Amniotic epithelial cell (primary cell): ENCODE data around the gene SENP5.
"Not testable (repeated sequence)": the region's sequence is repeated elsewhere in the genome, so short reads cannot be mapped to it uniquely, and the experiment has no call there.

Experiments
- DNase-seq: peaks from one replicate; pipeline ENCODE4 v3.0.0-alpha.2; 2010; ENCODE audit warnings: low read depth

The SENP5 gene

GRCh38 chr3:196942915-196943277 lies 75.2 kb downstream of the SENP5 start:
- DNase-seq, result peak; percentile 18

- not testable (repeated sequence) for DNase-seq
These were observed 76.5 kb downstream of the SENP5 start for GRCh38 chr3:196944037-196944790.

- no peak for DNase-seq
These were observed 79.6 kb downstream of the SENP5 start for GRCh38 chr3:196947136-196947859.

DNA sequence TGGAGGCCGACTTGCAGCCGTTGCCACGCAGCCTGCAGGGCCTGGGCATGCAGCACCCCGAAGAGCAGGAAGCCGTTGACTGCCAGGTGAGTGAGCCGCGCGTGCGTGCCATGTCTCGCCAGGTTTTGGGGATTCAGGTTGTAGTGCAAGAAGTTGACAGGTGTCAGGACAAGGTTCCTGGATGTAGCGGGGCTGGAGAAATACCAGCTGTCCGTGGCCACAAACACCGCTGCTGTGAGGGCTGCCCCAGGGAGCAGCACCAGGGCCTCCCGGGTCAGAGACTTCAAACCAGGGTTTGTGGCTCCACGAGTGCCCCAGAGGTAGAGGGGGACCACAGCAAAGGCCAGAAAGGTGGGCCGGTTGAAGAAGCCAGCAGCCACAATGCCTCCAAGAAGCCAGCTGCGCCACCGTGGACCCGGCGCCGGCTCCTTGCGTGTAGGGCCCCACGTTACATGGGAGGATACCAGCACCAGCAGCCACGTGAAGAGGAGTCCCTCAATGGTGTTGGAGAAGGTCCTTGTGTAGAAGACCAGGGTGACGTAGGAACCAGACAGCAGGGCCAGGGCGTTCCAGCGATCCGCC lies 80.2 kb downstream of the SENP5 start:
- DNase-seq, result no peak

DNA sequence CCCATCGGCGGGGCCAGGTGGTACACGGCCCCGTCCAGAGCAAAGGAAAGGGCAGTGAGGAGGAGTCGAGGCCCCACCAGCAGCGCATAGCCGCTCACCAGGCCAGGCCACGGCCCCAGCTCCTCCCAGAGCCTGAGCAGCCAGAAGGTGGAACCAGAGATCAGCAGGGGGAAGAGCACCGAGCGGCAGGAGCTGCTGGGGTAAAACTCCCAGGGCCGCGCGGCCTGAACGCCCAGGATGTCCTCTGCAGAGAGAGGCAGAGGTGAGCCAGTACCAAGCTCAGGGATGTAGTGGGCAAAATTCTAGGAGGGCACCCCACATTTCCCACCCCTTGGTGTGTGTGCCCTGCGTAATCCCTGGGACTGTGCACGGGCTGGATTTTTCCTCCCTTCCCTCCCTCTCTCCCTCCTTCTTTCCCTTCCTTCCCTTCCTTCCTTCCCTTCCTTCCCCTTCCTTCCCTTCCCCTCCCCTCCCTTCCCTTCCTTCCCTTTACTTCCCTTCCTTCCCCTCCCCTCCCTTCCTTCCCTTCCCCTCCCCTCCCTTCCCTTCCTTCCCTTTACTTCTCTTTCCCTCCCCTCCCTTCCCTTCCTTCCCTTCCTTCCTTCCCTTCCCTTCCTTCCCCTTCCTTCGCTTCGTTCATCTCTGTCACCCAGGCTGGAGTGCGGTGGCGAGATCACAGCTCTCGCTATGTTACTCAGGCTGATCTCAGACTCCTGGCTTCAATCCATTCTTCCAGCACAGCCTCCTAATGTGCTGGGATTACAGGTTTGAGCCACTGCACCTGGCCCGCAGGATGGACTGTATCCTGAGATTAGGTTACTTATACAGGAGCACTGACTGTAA lies 80.9 kb downstream of the SENP5 start:
- peak; percentile 37 for DNase-seq

- no peak for DNase-seq
These were observed 81.5 kb downstream of the SENP5 start for GRCh38 chr3:196949285-196949619.

DNA sequence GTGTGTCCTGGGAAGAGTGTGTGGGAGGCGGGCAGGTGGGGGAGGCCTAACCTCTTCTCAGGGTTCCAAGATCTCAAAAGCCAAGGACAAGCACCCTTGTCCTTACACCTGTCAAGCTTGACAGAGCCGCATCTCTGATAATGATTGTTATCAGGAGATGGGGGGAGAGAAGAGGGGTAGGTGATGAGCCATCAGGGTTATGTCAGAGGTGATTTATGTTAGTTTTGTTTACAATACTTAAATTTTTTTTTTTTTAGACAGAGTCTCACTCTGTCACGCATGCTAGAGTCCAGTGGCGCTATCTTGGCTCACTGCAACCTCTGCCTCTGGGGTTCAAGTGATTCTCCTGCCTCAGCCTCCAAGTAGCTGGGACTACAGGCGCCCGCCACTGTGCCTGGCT lies 82.0 kb downstream of the SENP5 start:
- DNase-seq, result no peak

- no peak for DNase-seq
These were observed 83.7 kb downstream of the SENP5 start for GRCh38 chr3:196951371-196951770.

GRCh38 chr3:196954832-196955231 lies 87.1 kb downstream of the SENP5 start:
- DNase-seq, result no peak

- no peak for DNase-seq
These were observed 94.6 kb downstream of the SENP5 start for GRCh38 chr3:196962108-196962929.

DNA sequence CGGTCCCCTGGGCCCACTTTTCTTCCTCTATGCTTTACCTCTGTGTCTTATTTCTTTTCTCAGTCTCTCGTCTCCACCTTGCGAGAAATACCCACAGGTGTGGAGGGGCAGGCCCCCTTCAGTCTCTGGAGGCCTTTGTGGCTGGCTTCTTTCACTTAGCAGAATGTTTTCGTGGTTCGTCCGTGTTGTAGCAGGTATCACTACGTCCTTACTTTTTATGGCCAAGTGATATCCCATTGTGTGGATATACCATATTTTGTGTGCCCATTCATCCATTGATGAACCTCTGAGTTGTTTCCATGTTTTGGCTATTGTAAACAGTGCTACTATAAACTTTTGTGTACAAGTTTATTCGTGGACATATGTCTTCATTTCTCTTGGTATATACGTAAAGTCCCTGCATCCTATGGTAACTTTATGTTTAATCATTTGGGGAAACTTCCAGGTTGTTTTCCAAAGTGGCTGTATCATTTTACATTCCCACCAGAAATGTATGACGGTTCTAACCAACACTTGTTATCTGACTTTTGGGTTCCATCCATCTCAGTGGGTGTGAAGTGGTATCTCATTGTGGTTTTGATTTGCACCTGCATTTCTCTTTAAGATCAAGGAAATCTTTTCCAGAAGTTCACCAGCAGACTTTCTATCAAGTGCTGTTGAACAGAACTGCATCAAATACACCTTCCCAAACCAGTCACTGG lies 95.4 kb downstream of the SENP5 start:
- no peak for DNase-seq

DNA sequence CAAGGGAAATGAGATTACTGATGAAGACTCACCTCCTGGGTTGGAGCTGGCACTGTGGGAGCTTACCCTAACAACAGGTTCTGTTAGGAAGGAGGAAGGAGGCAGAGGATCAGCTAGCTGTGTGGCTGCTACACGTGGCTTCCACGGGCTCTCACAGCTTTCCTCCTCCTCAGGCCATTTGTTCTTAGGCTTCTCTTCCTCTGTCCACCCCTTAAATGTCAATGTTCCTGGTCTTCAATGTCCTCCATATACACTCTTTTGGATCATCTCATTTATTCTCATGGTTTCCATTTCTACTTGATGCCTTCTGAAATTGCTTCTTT lies 95.9 kb downstream of the SENP5 start:
- DNase-seq, result no peak

GRCh38 chr3:196965112-196965803 lies 97.5 kb downstream of the SENP5 start:
- no peak for DNase-seq

GRCh38 chr3:196965804-196966173 lies 98.1 kb downstream of the SENP5 start:
- no peak for DNase-seq

DNA sequence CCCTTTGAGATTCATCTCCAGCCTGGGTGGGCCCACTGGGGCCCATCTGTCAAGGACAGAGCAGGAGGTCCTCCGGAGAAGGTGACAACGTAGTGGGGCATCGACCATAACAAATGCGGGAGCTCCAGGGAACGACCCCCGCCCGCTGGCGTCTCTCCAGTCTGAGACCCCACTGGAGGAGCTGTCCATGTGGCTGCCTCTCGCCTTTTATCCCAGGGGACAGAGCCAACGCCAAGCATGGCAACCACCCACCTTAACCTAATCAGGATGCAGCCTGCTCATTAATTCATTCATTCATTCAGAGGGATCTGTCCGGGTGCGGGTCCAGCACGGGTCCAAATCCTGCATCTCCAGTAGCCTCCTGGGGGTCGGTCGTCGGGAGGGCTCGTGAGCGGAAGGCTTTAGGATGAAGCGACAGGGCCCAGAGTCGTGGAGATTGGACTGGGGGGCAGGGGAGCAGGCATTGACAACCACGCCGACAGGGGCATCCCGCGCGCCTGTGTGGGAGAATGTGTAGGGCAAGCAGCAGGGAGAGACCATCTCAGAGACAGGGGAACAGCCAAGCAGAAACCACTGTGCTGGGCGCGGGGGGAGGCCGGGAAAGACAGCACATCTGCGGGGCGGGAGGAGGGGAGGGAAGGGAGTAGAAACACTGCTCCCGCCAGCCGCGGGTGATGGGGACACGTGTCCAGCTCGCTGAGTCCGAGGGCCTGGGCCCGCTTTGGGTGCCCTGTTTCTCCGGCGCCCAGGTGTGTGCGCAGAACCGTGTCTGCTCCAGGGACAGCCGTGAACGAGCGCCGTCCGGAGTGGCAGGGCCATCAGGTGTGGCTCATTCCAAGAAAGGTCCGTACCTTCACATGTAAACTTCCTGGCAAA lies 99.0 kb downstream of the SENP5 start:
- DNase-seq, result peak; percentile 35

DNA sequence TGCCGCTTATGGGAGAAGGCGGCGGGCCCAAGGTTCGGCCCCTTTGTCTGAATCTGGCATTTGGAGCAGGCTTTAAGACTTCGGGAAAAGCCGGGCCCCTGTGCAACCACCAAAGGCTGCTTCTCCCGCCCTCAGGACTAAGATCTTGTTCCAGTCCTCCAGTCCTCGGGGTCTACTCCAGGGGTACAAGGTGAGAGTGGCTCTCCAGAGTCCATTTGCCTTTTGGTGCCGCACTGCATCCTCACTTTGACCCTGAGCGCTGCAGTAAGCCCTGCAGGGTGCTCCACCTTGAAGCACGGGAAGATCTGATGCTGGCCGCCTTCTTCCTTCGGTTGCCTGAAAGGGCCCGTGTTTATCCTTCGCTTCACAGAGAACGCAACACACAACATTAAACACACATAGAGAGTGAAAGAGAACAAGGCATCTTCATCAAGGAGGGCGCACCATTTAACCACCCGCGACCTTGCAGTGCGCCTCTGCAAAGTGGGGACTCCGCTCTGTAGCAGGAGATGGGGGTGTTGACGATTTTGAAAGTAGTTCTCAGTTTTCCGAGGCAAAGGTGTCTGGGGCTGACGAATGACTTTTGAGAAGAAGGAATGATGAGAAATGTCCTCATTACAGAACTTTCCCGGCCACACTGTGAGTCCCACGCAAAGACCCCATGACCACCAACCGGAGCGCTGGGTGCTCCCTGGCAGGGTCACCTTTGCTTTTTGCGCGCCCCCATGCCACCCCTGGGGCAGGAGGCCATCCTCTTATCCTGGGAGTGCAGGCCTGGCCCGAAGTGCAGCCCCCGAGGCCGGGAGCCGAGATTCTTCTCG lies 99.9 kb downstream of the SENP5 start:
- no peak for DNase-seq

DNA sequence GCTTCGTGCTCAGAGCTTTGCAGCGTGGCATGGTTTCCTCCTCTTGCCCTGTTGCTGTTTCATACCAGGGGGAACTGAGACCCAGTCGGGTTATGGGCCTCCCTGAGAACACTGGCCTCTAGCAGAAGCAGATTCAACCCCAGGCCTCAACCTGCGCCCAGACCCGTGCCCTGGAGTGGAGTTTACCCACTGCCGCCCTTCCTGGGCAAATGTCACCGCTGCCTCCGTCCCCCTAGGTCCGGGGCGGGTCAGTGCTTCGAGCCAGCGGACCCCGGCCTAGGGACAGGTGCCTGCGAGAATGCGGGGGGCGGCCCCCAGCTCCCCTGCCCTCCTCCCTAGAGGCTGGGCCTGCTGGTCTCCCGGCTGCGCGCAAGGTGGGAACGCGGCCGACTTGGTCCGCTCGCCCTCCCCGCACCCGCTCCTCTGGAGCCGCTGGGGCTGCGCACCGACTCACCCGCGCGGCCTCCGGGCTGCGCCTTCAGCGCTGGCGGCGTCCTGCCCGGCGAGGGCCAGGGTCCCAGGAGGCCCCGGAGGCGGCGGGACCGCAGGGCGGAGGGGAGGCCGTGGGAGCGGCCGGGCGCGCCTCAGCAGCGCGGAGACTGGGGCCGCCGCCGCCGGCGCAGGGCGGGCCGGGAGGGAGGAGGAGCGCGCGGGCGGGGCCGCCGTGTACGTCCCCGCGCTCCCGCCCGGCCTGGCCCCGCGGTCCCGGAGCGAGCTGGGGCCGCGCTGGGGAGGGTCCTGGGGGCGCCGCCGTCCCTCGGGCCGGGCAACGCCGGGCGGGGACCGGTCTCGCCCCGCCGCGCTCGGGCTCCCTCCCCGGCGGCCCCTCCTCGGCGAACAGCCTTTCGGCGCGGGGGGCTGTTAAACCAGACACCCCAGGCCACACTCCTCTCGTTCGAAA lies 100.8 kb downstream of the SENP5 start, which contains the start of gene PIGZ:
PIGZ (minus strand) TSS at position 601 of the 901 bp plus-strand sequence. CDS start 16,802 bp downstream, outside the sequence.
- no peak for DNase-seq
